ENCODE results near the gene PLA2G6. TPM values are rescaled to one million over a fixed set of nuclear protein-coding genes. Genes with fewer than 3 reads are reported as not detected.
"Not testable (repeated sequence)": the region's sequence is repeated elsewhere in the genome, so short reads cannot be mapped to it uniquely, and the experiment has no call there.

The PLA2G6 gene
- total RNA-seq, 2 experiments from 2014 or later = 41.1 to 71.4 TPM

GRCh38 chr22:38124236-38124974 lies 57.2 kb downstream of the PLA2G6 start:
- Mint-ChIP-seq H3K36me3 (no peaks in the 10 kb centered on the region), H3K4me1 (peaks cover 7% of the 10 kb centered on the region), H3K27me3 (no peaks in the 10 kb centered on the region), H3K9me3 (ENCODE audit: low read depth) (no peaks in the 10 kb centered on the region), H3K4me3 (no peak overlapping the region), H3K27ac (peak overlapping the region; percentile 1)
- CTCF ChIA-PET = interaction anchor here (0.6 to 3.1 kb wide), 2 partner anchors 10 to 24 kb away, joined by 3 to 10 read pairs; no protein-coding TSS in a partner anchor
- ATAC-seq (no peak), DNase-seq (no peak)

- DNase-seq = no peak
- H3K27ac Mint-ChIP-seq = no peak overlapping the region
- ATAC-seq = no peak
- no peaks in the 10 kb centered on the region for H3K36me3 Mint-ChIP-seq
- no peaks in the 10 kb centered on the region for H3K9me3 Mint-ChIP-seq (ENCODE audit: low read depth)
- H3K4me3 Mint-ChIP-seq = no peak overlapping the region
- peaks cover 7% of the 10 kb centered on the region for H3K4me1 Mint-ChIP-seq
- CTCF ChIA-PET = interaction anchor here (1.4 to 3.1 kb wide), 2 partner anchors 8 to 22 kb away, joined by 4 to 10 read pairs; no protein-coding TSS in a partner anchor
- H3K27me3 Mint-ChIP-seq = no peaks in the 10 kb centered on the region
Measured at GRCh38 chr22:38122616-38123015, 59.0 kb downstream of the PLA2G6 start.

- H3K4me3 Mint-ChIP-seq = no peak overlapping the region
- DNase-seq (no peak), ATAC-seq (no peak)
- CTCF ChIA-PET = no interaction called here
- peaks cover 7% of the 10 kb centered on the region for H3K4me1 Mint-ChIP-seq
- H3K27ac Mint-ChIP-seq = no peak overlapping the region
- no peaks in the 10 kb centered on the region for H3K36me3 Mint-ChIP-seq
- no peaks in the 10 kb centered on the region for H3K27me3 Mint-ChIP-seq
- H3K9me3 Mint-ChIP-seq (ENCODE audit: low read depth) = no peaks in the 10 kb centered on the region
Measured at GRCh38 chr22:38120359-38121110, 61.1 kb downstream of the PLA2G6 start.

- H3K27ac Mint-ChIP-seq; H3K4me3 Mint-ChIP-seq; DNase-seq; H3K36me3 Mint-ChIP-seq; H3K9me3 Mint-ChIP-seq (ENCODE audit: low read depth); ATAC-seq; H3K4me1 Mint-ChIP-seq; H3K27me3 Mint-ChIP-seq: not testable (repeated sequence)
- CTCF ChIA-PET = interaction anchor here (0.8 kb wide), 1 partner anchor 83 kb away, joined by 3 read pairs; the partner anchor contains the start of gene MAFF
Measured at GRCh38 chr22:38118747-38119146, 62.9 kb downstream of the PLA2G6 start.

- H3K9me3 Mint-ChIP-seq (ENCODE audit: low read depth) = no peaks in the 10 kb centered on the region
- no peak overlapping the region for H3K4me3 Mint-ChIP-seq
- H3K4me1 Mint-ChIP-seq = peaks cover 3% of the 10 kb centered on the region
- no peak overlapping the region for H3K27ac Mint-ChIP-seq
- no peaks in the 10 kb centered on the region for H3K36me3 Mint-ChIP-seq
- ATAC-seq (no peak), DNase-seq (no peak)
- no peaks in the 10 kb centered on the region for H3K27me3 Mint-ChIP-seq
- CTCF ChIA-PET = interaction anchor here (0.8 kb wide), 1 partner anchor 84 kb away, joined by 3 read pairs; the partner anchor contains the start of gene MAFF
Measured at GRCh38 chr22:38118182-38118581, 63.4 kb downstream of the PLA2G6 start.

GRCh38 chr22:38117556-38117955 lies 64.1 kb downstream of the PLA2G6 start:
- DNase-seq; H3K27ac Mint-ChIP-seq; H3K4me3 Mint-ChIP-seq; H3K36me3 Mint-ChIP-seq; ATAC-seq; CTCF ChIA-PET; H3K27me3 Mint-ChIP-seq; H3K9me3 Mint-ChIP-seq (ENCODE audit: low read depth); H3K4me1 Mint-ChIP-seq: not testable (repeated sequence)

GRCh38 chr22:38115423-38116205 lies 66.0 kb downstream of the PLA2G6 start:
- H3K4me1 Mint-ChIP-seq = peaks cover 3% of the 10 kb centered on the region
- no peaks in the 10 kb centered on the region for H3K36me3 Mint-ChIP-seq
- DNase-seq (no peak), ATAC-seq (no peak)
- CTCF ChIA-PET = interaction anchor here (0.9 to 3.5 kb wide), 9 partner anchors 16 to 177 kb away, joined by 3 to 27 read pairs (median 6); no protein-coding TSS in a partner anchor
- no peak overlapping the region for H3K27ac Mint-ChIP-seq
- H3K9me3 Mint-ChIP-seq (ENCODE audit: low read depth) = no peaks in the 10 kb centered on the region
- no peak overlapping the region for H3K4me3 Mint-ChIP-seq
- H3K27me3 Mint-ChIP-seq = no peaks in the 10 kb centered on the region

- peak; percentile 92 for ATAC-seq
- CTCF ChIA-PET = interaction anchor here (0.6 to 3.5 kb wide), 39 partner anchors 9 to 404 kb away, joined by 3 to 27 read pairs (median 3); no protein-coding TSS in a partner anchor
- H3K9me3 Mint-ChIP-seq (ENCODE audit: low read depth) = no peaks in the 10 kb centered on the region
- H3K36me3 Mint-ChIP-seq = no peaks in the 10 kb centered on the region
- H3K27me3 Mint-ChIP-seq = no peaks in the 10 kb centered on the region
- peaks cover 2% of the 10 kb centered on the region for H3K4me1 Mint-ChIP-seq
- H3K27ac Mint-ChIP-seq = no peak overlapping the region
- no peak overlapping the region for H3K4me3 Mint-ChIP-seq
- DNase-seq = peak; percentile 85
Measured at GRCh38 chr22:38114484-38115398, 66.9 kb downstream of the PLA2G6 start.

- Mint-ChIP-seq H3K4me1 (peaks cover 1% of the 10 kb centered on the region), H3K4me3 (no peak overlapping the region), H3K36me3 (no peaks in the 10 kb centered on the region), H3K27me3 (no peaks in the 10 kb centered on the region), H3K27ac (no peak overlapping the region), H3K9me3 (ENCODE audit: low read depth) (no peaks in the 10 kb centered on the region)
- no peak for ATAC-seq
- CTCF ChIA-PET = interaction anchor here (0.6 to 3.1 kb wide), 3 partner anchors 13 to 91 kb away, joined by 3 to 16 read pairs (median 3); no protein-coding TSS in a partner anchor
- DNase-seq = no peak
Measured at GRCh38 chr22:38112381-38112780, 69.2 kb downstream of the PLA2G6 start.

GRCh38 chr22:38111925-38112355 lies 69.7 kb downstream of the PLA2G6 start:
- Mint-ChIP-seq H3K27ac (no peak overlapping the region), H3K27me3 (no peaks in the 10 kb centered on the region), H3K4me1 (peaks cover 1% of the 10 kb centered on the region), H3K36me3 (no peaks in the 10 kb centered on the region), H3K9me3 (ENCODE audit: low read depth) (no peaks in the 10 kb centered on the region), H3K4me3 (no peak overlapping the region)
- DNase-seq (no peak), ATAC-seq (no peak)
- CTCF ChIA-PET = interaction anchor here (0.7 to 1.3 kb wide), 2 partner anchors 14 to 92 kb away, joined by 3 read pairs; no protein-coding TSS in a partner anchor

- no peak overlapping the region for H3K27ac Mint-ChIP-seq
Measured at GRCh38 chr22:38110863-38111852, 70.5 kb downstream of the PLA2G6 start.

More at GRCh38 chr22:38110863-38111852, 70.5 kb downstream of the PLA2G6 start:
- DNase-seq (no peak), ATAC-seq (no peak)
- CTCF ChIA-PET = interaction anchor here (0.7 kb wide), 1 partner anchor 13 kb away, joined by 3 read pairs; no protein-coding TSS in a partner anchor
- Mint-ChIP-seq H3K4me1 (peaks cover 1% of the 10 kb centered on the region), H3K27me3 (no peaks in the 10 kb centered on the region), H3K4me3 (no peak overlapping the region), H3K9me3 (ENCODE audit: low read depth) (no peaks in the 10 kb centered on the region), H3K36me3 (no peaks in the 10 kb centered on the region)

Measured in activated CD8-positive, alpha-beta memory T cell treated with anti-CD3 and anti-CD28 coated beads, Interleukin-2, amount 10 ng/mL, durations not matched to agents 7 days and 5 days (primary cell).